ENCODE data around the gene LONRF3.

GRCh38 chrX:119063428-119063827 lies 89.0 kb downstream of the LONRF3 start:
- TF ChIP-seq CTCF (conservative IDR thresholded peaks at IDR 0.05 in 1 of 2, IDR thresholded peaks at IDR 0.05 in 1 of 2; ENCODE audit: low read depth in 1 of 2, low read length in 2 of 2) = no peak
- TF ChIP-seq EZH2 (IDR thresholded peaks at IDR 0.05; ENCODE audit: low read length, missing control alignments) = no peak
